Stimulated activated CD8-positive, alpha-beta memory T cell treated with anti-CD3 and anti-CD28 coated beads, Interleukin-4, amount 100 ng/mL, for 24 hours (primary cell): ENCODE data around the gene CERCAM.
"Not testable (repeated sequence)": the region's sequence is repeated elsewhere in the genome, so short reads cannot be mapped to it uniquely, and the experiment has no call there.

ENCODE experiments used
- DNase-seq: peaks from one replicate; pipeline ENCODE4 v3.0.0-alpha.2; 2020; ENCODE audit warnings: low read depth

The CERCAM gene

DNA sequence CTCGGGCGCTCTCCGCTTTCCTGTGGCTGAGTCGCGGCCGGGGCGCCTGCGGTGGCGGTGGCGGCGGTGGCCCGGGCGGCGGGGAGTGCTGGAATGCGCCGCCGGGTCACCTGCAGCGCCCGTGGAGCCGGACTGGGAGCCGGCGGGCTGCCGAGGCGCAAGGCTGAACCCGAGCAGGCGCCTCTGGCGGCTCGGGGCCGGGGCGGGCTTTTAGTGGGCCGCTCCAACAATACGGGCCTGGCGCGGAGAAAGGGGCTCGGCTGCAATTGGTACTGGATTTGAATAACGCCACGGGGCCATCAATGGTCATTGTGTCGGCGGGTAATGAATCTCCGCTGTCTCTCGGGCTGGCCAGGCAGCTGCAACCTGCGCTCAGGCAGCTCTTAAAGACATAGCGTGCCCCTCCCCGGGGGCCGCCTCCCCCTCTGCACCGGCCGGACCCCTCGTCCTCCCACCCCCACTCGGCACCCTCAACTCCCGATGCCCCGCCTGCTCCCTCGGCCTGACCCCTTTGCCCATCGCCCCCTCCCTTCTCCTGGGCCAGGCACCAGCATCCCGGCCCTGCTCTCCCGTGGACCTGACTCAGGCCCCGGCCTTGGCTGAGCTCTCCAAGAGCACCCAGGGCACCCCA lies 27.4 kb upstream of the CERCAM start:
- no peak for DNase-seq

DNA sequence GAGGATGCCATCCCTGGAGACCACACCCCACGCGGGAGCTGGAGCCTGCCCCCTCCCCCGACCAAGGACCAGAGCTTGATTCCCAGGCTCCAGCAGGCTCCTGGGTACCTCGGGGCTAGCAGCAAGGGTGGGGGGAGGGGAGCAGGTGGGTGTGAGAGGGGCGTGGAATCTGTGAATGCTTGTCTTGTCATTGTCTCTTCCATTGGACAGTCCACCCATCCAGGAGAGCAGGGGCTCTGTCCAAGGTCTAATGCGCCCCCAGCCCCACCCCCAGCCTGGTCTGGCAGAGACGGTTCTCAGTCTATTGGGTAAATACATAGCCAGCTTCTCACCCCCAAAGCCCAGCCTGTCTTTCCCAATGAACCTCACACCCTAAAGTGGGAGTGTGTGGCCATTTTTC lies 26.7 kb upstream of the CERCAM start:
- DNase-seq: no peak

DNA sequence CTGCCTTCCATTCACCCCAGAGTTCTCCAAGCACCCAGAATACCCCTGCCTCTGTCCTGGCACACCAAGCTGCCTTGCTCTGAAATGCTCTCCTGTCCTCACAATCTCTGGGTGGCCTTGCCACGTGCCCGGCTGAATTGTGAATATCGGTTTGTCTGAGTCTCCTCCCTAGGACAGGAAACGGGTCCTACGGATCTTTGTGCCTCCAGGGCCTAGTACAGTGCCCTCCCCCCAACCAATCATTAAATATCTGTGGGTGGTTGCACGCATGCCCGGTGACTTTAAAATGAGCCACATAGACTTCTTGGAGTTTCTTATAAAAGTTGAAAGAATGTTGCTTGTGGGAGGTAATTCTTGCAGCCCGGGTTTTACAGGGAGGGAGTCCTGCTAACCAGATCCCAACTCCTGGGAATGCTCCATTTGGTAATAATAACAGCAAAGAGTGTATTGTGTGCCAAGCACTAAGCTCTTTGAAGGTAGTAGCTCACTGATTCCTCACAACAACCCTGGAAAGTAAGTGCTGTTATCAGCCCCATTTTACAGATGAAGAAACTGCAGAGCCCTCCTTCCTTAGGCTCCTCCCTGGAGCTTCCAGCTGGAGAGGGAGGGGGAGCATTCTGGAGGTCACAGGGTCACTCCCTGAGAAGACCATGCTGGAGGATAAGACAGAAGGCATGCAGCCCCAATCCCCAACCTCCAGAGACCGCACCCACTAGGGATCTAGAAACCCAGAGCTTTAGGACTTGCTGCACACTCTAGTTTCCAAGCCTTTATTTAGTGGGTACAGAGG lies 26.1 kb upstream of the CERCAM start:
- no peak for DNase-seq

DNA sequence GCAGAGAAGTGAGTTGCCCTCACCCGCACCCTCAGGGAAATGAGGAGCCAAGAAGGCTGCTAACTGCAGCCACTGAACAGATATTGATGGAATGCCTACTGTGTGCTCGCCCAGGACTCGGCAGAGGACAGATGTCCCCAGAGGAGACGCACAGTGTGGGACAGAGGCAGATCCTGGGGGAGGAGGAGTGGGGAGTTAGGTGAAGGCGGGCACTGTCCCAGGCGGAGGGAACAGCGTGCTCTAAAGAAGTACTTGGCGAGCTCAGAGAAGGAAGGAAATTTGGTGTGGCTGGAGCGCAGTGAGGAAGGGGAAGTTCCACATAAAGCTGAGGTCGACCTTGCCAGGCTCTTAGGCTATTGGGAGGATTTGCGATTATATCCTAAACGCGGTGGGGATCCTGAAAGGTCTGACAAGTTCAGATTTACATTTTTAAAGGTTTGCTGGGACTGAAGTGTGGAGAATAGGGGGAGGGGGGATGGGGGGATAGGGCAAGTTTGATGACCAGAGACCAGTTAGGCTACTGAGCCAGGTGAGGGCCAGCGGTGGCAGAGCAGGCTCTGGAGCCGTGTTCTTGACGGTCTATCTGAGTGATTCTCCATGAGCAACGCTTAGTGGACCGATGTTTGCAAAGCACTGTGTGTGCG lies 23.6 kb upstream of the CERCAM start:
- DNase-seq: no peak

DNA sequence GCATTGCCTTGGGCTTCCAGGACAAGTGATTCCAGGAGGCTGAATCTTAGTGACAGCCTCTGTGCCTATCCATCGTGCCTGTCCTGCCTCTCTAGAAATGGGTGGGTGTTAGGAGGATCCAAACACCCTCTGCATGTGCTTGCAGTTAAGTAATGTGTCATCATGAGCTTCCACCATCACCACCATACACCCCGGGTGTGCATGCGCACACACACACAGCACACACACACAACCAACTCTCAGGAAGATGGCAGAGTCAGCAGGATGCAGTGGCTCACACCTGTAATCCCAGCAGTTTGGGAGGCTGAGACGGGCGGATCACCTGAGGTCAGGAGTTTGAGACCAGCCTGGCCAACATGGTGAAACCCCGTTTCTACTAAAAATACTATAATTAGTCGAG lies 22.8 kb upstream of the CERCAM start:
- no peak for DNase-seq

DNA sequence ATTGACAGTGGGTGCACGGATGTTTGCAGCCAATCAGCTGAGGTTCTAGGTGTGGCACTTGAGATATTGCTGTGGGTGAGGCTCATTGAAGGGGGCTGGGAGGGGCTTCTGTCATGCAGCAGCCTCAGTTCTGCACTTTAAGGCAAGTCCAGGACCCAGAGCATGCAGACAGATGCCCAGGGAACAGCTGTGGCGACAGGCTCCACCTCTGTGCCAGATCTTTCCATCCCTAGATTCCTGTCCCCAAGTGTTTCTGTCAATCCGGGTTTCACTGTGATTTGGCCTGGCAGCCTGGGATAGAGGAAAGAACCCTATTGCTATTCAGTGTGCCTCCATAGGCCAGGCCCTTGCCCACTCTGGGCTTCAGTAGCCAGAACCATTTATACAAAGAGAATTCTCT lies 20.8 kb upstream of the CERCAM start:
- DNase-seq: no peak

DNA sequence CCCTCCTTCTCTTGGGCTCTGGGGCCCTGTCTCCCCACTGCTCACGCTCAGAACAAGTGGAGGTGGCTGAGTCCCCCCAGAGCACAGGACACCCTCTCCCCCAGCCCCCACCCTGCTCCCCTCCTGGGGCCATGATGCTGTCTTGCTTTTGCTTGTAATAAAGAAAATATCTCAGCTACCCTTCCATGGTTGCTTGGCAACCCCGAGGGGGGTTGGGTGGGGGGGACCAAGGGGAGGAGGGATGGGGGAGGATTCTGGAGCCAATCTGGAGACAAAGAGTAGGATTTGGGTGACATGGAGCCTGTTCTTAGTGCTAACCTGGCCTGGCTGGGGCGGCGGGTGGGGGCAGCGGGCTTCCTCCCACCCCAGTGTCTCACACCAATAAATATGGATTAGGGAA lies 16.1 kb upstream of the CERCAM start:
- no peak for DNase-seq

DNA sequence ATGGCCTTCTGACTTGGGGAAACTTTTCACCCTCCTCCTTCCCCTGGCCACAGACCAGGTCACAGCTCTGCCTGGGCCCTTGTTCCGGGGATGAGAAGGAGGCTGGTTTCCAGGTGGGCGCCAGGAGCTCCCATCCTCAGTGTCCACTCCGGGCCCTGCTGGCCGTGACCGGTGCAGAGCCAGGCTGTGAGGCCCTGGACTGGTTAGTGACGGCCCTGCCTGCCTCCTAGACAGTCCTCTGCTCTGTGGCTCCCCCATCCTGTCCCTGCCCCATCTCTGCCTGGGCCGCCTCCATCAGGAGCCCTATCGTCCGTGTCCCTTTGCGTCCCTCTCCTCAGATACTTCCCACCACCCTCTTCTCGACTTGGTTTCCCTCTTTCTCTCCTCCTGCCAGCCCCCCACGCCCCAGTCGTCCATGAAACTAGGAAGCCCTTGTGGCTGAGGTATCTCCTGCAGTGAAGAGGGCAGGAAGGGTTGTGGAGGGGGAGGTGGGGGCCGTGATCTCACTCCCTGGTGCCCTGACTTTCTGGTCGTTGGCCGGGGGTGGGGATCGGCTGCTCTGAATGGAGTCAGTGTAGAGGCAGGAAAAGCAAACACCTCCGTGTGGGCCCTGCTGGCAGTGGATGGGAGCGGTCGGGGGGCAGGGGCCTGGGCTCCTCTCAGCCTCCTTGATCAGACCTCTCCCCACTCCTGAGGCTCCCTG lies 15.4 kb upstream of the CERCAM start:
- DNase-seq: no peak

DNA sequence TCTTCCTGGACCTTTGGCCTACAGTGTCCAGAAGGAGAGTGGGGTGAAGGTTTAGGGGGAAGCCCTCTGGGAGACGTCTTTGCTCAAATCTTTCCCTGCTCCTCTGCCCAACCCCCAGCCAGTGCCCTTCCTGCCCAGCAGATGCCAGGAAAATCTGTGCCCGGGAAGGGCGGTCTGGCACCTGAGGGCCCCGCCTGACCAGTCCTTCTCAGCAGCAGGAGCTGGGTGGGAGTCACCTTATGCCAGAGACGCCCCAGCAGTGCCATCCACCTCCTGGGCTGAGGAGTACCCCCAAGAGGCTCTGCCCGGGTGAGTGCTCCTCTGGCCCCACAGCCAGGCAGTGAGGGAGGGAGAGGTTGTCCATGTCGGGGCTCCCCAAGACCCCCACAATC lies 14.9 kb upstream of the CERCAM start:
- DNase-seq: no peak

DNA sequence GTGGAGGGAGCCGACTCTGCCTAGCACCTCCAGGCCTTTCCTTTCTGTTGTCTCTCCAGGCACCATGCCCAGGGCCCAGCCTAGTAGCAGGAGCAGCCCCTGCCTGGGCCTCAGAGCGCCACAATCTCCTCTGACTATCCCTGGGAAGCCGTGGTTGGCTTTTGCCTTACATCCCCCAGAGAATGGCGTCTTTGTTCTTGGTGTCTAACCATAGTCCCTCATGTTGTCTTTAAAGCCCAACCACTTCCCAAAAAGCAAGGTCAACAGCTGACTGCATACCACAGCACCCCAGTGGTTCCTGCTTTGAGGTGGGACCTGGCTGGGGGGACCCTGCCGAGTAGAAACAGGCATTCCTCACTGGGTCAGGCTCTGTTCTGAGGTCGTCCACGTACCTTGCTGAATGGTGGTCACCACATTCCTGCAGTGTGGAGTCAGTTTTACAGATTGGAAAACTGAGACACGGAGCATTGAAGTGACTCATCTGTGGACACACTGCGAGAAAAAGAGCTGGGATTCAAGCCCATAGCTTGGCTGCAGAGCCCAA lies 13.7 kb upstream of the CERCAM start:
- no peak for DNase-seq

DNA sequence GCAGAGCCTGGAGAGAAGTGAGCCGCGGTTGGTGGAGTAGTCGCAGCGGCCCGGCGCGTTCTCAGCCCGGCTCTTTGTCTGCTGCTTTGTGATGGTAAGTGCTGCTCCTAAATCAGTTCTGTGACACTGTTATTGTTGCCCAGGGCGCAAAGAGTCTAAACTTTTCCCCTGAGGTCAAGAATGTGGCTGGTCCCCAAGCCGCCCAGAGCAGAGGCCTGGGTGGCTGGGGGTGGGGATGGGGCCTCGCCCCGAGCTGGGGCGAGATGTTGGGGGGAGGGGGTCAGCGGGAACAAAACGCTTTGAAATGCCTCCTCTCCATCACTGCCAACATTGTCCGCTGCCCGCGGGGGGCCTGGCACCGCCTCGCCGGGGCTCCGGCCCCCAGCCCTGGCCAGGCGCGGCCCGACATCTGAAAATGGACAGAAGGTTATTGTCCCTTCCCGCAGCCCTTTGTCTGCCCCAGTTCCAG lies 11.7 kb upstream of the CERCAM start:
- DNase-seq: no peak

DNA sequence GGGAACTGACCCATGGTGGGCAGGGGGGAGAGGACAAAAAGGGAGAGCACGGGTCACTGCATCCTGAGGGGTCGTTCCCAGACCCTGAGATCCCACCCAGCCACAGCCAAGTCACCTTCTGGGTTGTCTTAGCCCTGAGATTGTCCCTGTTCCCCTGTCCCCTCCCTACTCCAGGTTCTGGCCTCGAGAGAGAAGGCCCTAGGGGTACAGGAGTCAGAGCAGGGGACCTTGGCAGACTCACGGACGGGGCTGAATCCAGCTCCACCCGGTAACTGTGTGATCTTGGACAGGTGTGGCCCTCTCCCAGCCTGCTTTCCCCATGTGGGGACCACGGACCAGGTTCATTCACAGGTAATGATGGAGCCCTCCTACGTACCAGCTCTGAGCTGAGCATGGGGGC lies 11.2 kb upstream of the CERCAM start:
- DNase-seq: no peak

DNA sequence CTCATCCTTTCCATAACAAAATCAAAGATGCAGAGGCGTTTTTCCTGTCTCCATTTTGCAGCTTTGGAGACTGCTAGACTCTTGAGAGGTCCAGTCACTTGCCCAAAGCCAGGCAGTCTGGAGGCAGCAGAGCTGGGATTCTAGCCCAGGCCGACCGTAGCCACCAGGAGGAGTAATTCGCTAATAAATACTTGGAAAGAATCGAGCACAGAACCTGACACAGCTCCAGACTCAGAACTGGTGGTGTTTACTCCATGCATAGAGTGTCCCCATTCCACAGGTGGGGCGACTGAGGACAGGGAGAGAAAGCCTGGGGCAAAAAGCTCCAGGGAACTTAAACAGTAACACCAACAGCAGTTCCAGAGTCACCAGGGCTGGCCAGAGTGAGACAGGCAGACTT lies 10.7 kb upstream of the CERCAM start:
- no peak for DNase-seq

DNA sequence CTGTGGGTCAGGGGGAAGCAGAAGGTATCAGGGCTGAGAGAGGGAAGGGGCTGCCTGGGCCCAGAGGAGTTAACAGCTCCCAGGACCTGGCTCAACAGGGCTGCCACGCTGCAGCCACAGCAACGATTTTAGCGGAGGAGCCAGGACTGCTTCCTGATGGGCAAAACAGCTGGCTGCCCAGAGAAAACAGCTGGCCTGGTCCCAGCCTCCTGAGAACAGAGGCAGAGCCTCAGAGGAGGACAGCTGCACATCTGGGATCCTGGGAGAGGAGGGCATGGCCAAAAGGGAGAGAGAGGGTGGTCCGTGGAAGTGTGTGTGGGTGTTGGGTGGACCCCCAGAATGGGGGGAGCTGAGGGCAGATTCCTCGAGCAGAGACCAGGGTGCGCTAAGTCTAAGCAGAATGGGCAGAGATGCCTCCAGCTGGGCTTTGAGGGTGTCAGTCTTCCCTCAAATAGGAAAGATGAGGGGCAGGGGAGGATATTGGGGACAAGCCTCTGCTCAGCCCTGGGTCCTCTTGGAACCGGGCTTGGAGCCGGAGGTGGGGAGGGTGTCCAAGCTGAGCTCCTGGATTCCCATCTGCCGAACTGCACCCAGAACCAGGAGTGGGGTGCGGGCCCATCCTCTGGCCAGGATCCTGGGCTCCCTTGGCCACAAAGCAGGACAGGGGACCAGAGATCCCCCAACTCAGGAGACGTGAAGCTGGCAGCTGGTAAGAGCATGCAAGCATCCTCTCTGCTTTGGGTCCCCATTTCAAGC lies 9.1 kb upstream of the CERCAM start:
- no peak for DNase-seq

DNA sequence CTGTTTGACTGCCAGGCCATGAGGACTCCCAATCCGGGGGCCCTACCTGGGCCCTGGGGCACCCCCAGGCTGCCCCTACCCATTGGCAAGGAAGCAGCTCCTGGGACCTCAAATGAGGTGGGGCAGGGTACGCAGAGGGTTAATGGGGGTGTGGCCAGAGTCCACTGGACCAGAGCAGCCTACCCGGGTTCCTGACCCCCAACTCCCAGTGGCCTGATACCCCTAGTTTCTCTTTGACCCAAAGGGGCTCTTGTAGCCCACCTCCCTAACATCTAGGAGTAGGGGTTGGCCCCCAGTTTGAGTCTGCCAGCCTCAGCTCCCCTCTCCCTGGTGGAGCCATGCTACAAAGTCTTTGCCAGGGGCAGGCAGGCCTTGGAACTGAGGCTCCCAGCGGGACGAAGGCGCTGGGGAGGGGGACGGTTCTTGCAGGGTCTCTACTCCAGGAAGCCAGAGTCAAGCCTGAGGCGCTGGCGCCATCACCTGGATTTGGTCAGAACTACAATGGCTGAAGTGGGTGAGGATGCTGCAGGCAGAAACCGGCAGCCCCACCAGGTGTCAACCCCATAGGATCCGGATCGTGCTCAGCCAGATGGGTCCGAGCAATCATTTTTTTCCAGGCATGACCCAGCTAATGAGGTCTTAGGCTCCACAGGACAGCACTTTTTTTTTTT lies 8.4 kb upstream of the CERCAM start:
- peak; percentile 21 for DNase-seq

DNA sequence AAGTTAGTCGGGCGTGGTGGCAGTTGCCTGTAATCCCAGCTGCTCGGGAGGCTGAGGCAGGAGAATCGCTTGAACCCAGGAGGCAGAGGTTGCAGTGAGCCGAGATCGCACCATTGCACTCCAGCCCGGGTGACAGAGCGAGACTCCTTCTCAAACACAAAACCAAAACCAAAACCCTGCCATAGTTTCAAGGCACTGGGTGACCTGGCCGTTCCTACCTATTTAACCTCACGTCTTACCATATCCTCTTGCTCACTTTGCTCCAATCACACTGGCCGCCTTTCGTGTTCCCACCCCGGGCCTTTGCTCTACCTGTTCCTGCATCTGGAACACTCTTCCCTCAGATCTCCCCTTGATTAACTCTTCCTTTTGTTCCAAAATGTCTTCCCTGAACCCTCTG lies 6.9 kb upstream of the CERCAM start:
- DNase-seq: not testable (repeated sequence)

DNA sequence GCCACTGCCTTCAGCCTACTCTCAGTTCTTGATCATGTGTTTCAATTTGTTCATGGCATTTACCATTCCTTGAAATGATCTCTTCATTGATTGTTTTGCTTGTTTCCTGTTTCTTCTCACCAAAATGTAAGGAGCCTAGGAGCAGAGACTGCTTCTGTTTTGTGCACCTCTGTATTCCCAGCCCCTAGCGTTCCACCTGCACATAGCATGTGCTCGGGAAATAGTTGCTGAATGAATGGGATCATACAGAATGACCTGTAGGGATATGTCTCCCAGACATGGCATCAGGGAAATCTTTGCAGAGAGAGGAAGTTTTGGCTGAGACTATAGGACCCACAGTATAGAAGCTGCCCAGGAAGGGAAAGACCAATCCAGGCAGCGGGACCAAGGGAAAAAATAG lies 6.2 kb upstream of the CERCAM start:
- no peak for DNase-seq

DNA sequence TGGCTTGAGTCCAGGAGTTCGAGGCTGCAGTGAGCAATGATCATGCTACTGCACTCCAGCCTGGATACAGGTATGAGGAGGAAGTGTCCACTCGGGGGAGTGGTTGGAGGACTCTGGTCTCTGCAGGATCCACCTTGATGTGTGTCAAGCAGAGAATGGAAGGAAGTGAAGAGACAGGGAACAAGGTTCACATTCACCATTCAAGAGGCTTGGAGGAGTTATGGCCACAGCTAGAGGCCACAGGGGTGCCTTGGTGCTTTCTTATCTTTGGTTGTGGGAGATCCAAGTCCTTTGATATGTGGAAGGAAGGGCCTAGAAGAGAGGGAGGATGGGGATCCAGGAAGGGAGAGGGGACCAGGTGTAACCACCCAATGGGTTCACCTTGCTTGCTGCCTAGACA lies 5.4 kb upstream of the CERCAM start:
- no peak for DNase-seq

DNA sequence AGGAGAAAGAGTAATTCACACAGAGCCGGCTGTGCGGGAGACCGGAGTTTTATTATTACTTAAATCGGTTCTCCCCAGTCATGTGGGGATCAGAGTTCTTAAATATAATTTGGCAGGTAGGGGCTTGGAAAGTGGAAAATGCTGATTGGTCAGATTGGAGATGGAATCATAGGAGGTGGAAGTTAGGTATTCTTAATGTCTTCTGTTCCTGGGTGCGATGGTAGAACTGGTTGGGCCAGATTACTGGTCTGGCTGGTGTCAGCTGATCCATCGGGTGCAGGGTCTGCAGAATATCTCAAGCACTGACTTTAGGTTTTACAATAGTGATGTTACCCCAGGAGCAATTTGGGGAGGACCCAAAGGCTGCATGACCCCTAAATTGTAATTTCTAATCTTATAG lies 4.6 kb upstream of the CERCAM start:
- DNase-seq: no peak

DNA sequence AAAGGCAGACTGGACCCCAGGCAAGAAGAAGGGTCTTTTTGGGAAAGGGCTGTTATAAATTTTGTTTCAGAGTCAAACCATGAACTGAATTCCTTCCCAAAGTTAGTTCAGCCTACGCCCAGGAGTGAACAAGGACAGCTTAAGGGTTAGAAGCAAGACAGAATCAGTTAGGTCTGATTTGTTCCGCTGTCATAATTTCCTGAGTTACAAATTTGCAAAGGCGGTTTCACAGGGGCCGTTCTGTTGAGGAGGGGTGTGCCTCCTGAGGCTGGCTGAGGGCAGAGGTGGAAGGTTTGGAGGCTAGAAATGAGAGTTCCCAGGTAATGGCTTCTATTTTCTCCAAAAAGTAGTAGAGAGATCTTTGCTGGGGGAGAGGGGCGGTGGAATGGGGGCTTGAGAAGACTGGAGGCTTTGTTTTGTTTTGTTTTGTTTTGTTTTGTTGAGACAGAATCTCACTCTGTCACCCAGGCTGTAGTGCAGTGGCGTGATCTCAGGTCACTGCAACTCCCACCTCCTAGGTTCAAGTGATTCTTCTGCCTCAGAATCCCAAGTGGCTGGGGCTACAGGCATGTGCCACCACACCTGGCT lies 4.1 kb upstream of the CERCAM start:
- no peak for DNase-seq
